ENCODE data around the gene STK39. TPM values are rescaled to one million over a fixed set of nuclear protein-coding genes. Genes with fewer than 3 reads are reported as not detected.
A peak's percentile ranks its signal among the peaks of the same experiment; 100 is the strongest.

The STK39 gene
- total RNA-seq, 4 donors from 2014 or later: 17.4 to 27.6 (median 20.6) TPM

- H3K36me3 ChIP-seq: peaks cover 0 to 18% (median 0%) of the 10 kb centered on the region in 3 donors
- DNase-seq: no peak
- intact Hi-C loops (cut with DNase I): no loop called here
- no peaks in the 10 kb centered on the region for H3K9me3 ChIP-seq
- peaks cover 7 to 51% (median 10%) of the 10 kb centered on the region in 3 donors for H3K4me1 ChIP-seq
- no peak overlapping the region for H3K27ac ChIP-seq
- H3K27me3 ChIP-seq: no peaks in the 10 kb centered on the region
- H3K4me3 ChIP-seq: no peak overlapping the region
- 63 to 82% methylated on average over 7 of the region's 7 CpGs for WGBS, 2 donors
- TF ChIP-seq POLR2A (IDR thresholded peaks at IDR 0.05) (no peak), CTCF (IDR thresholded peaks at IDR 0.05) (peak in 1 of 6 experiments; percentile 14)
Observed at GRCh38 chr2:168160897-168161296, 86.5 kb downstream of the STK39 start.

- H3K9me3 ChIP-seq: no peaks in the 10 kb centered on the region
- H3K4me3 ChIP-seq: no peak overlapping the region
- no peak for DNase-seq
- WGBS, 2 donors: 78 to 84% methylated on average over 7 to 8 of the region's 8 CpGs
- H3K27me3 ChIP-seq: no peaks in the 10 kb centered on the region
- TF ChIP-seq CTCF (IDR thresholded peaks at IDR 0.05) (no peak), POLR2A (IDR thresholded peaks at IDR 0.05) (no peak)
- peaks cover 4 to 51% (median 10%) of the 10 kb centered on the region in 3 donors for H3K4me1 ChIP-seq
- H3K27ac ChIP-seq: no peak overlapping the region
- peaks cover 0 to 18% (median 0%) of the 10 kb centered on the region in 3 donors for H3K36me3 ChIP-seq
- intact Hi-C loops (cut with DNase I): no loop called here
Observed at GRCh38 chr2:168159754-168160585, 87.4 kb downstream of the STK39 start.

GRCh38 chr2:168158586-168158985, 88.8 kb downstream of the STK39 start:
- no peak for DNase-seq
- Histone ChIP-seq H3K4me1 (peaks cover 4 to 53% (median 10%) of the 10 kb centered on the region in 3 donors), H3K9me3 (no peaks in the 10 kb centered on the region), H3K4me3 (no peak overlapping the region), H3K27me3 (no peaks in the 10 kb centered on the region), H3K27ac (peak overlapping the region; percentile 12 to 74 (median 62)), H3K36me3 (peaks cover 0 to 12% (median 0%) of the 10 kb centered on the region in 3 donors)
- 81 to 88% methylated on average over 3 of the region's 3 CpGs for WGBS, 2 donors
- TF ChIP-seq POLR2A (IDR thresholded peaks at IDR 0.05) (no peak), CTCF (IDR thresholded peaks at IDR 0.05) (no peak)
- intact Hi-C loops (cut with DNase I): no loop called here

GRCh38 chr2:168157926-168158325, 89.5 kb downstream of the STK39 start:
- H3K36me3 ChIP-seq: peaks cover 0 to 5% (median 0%) of the 10 kb centered on the region in 3 donors
- peak overlapping the region; percentile 12 to 74 (median 62) for H3K27ac ChIP-seq
- H3K4me1 ChIP-seq: peaks cover 4 to 53% (median 10%) of the 10 kb centered on the region in 3 donors
- WGBS, 2 donors: 39 to 59% methylated on average over 2 of the region's 2 CpGs
- H3K4me3 ChIP-seq: no peak overlapping the region
- intact Hi-C loops (cut with DNase I): no loop called here
- H3K9me3 ChIP-seq: no peaks in the 10 kb centered on the region
- no peaks in the 10 kb centered on the region for H3K27me3 ChIP-seq
- DNase-seq: no peak
- TF ChIP-seq CTCF (IDR thresholded peaks at IDR 0.05): no peak
- no peak for TF ChIP-seq POLR2A (IDR thresholded peaks at IDR 0.05)

- peaks cover 4 to 53% (median 10%) of the 10 kb centered on the region in 3 donors for H3K4me1 ChIP-seq
- peak overlapping the region in 3 of 4 donors; percentile 29 to 74 (median 55) for H3K27ac ChIP-seq
- no peak overlapping the region for H3K4me3 ChIP-seq
- H3K27me3 ChIP-seq: no peaks in the 10 kb centered on the region
- H3K36me3 ChIP-seq: no peaks in the 10 kb centered on the region
- H3K9me3 ChIP-seq: no peaks in the 10 kb centered on the region
- 93 to 95% methylated on average over 3 of the region's 3 CpGs for WGBS, 2 donors
- intact Hi-C loops (cut with DNase I): no loop called here
- DNase-seq: no peak
- TF ChIP-seq POLR2A (IDR thresholded peaks at IDR 0.05) (no peak), CTCF (IDR thresholded peaks at IDR 0.05) (no peak)
Observed at GRCh38 chr2:168157070-168157469, 90.3 kb downstream of the STK39 start.
